LNCAP (cell line): ENCODE data around the gene S100A3.

Experiments
- TF ChIP-seq, protein P1 (sequence below): fragments of 450-650 bp; IDR thresholded peaks from 2 replicates; pipeline ENCODE4 v1.5.1; 2017; ENCODE audit warnings: mild to moderate bottlenecking

S100A3 gene

DNA sequence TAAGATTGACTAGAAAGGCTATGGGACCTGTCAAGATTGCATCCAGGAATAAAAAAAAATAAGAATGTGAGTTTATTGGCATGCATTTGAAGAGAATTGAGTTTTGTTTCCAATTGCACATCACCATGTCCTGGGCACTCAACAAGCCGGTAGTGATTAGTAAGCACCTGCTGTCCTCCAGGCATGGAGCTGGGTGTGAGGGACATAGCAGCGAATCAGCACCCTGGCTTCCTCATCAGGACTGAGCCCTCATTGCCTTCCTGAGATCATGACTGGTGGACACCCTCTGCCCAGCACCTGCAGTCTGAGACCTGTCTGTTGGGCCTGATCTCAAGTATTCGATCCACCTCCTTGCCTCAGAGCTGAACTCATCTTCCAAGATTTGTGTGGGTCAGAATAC is 40.0 kb downstream of the S100A3 start:
- TF ChIP-seq, protein P1, sequence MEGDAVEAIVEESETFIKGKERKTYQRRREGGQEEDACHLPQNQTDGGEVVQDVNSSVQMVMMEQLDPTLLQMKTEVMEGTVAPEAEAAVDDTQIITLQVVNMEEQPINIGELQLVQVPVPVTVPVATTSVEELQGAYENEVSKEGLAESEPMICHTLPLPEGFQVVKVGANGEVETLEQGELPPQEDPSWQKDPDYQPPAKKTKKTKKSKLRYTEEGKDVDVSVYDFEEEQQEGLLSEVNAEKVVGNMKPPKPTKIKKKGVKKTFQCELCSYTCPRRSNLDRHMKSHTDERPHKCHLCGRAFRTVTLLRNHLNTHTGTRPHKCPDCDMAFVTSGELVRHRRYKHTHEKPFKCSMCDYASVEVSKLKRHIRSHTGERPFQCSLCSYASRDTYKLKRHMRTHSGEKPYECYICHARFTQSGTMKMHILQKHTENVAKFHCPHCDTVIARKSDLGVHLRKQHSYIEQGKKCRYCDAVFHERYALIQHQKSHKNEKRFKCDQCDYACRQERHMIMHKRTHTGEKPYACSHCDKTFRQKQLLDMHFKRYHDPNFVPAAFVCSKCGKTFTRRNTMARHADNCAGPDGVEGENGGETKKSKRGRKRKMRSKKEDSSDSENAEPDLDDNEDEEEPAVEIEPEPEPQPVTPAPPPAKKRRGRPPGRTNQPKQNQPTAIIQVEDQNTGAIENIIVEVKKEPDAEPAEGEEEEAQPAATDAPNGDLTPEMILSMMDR: no peak

DNA sequence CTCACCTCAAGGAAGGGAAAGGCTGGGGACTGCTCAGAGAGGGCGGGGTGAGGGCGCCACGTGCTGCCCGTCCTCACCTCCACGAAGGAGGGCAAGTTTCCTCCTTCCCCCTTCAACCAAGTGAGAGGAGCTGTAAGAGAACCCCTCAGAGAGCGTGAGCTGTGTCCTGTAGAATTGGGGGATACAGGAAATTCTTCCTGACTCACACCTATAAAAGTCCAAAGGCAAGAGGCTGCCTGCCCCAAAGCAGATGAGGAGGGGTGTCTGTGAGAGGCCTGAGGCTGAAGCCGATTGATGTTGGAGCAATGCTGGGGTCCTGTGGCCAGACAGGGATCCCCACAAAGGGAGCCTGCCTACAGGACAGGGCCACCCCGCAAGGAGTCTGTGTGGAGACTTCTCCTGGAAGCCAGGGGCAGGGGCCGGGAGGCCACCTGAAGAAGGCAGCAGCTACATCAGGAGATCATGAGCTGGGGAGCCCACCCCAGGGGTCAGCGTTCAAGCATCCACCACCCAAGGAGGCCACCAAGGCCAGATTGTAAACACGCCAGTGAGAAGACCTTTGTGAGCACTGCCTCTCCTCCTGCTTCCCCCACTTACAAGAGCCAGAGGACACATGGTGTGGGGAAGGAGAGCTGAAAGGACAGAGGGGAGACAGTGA is 41.0 kb downstream of the S100A3 start:
- TF ChIP-seq, protein P1: no peak

DNA sequence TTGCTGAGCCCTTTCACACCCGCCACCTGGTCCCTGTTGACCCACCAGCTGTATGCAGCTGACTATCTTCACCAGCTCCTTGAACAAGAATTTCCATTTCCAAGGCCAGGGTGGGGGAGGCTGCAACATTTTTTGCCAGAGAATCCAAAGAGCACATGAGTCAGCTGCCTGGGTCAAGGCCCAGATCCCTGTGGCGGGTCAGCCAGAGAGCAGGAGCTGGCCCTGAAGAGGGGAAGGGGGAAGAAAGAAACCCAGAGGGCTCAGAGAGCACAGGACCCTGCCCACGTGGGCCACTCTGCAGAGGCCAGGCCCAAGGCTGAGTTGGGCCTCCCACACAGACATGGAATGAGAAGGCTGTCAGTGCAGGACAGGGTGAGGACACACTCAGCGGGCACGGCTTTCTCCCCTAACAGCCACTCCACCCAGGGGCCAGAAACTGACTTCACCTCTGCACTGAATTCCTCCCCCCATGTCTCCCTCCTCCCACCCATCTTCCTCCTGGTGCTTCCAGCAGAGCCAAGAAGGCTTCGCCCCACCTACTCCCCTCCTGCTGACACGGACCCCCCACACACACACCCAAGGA is 42.1 kb downstream of the S100A3 start:
- TF ChIP-seq, protein P1: no peak

DNA sequence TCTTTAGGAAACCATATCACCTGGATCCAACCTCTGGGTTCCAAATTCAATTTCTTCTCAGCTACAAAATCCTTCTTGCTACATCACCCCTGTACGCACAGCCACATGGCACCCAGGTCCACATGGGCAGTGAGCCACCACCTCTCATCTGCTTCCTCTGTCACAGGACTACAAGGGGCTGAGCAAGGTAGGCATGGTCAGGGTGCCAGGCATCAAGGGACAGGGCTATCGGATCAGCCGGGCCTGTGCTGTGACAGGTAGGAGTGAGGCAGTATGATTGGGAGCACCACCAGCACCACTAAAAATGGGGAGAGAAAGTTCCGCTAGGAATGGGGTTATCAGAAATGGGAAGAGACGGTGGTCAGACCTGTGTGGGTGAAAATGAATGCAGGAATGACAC is 42.7 kb downstream of the S100A3 start:
- TF ChIP-seq, protein P1: no peak

DNA sequence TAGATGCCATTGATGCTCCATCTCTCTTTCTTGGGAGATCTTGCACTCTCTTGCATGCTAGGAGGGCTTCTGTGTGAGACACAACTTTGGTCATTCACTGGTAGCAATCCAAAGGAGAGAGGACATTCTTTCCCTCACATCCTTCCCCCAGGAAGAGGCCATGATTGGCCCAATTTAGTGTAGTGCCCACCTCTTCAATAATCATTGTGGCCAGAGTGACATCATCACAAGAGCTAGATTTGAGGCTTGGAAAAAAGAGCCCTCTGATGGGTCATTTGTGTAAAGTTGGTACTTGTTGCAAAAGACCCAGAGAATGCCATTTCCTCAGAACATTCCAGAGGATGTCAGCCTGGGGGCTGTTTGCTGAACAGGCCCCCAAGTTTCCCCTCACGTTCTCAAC is 43.5 kb downstream of the S100A3 start:
- TF ChIP-seq, protein P1: no peak

DNA sequence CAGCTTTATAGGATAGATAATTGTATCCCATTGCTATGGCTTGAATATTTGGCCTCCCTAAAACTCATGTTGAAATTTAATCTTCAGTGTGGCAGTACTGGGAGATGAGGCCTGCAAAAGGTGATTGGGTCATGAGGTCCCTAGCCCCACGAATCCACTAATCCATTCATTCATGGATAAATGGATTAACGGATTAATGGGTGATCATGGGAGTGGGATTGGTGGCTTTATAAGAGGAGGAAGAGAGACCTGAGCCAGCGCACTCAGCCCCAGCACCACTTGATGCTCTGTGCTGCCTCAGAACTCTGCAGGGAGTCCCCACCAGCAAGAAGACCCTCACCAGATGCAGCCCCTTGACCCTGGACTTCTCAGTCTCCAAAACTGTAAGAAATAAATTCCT is 45.3 kb downstream of the S100A3 start:
- TF ChIP-seq, protein P1: no peak

DNA sequence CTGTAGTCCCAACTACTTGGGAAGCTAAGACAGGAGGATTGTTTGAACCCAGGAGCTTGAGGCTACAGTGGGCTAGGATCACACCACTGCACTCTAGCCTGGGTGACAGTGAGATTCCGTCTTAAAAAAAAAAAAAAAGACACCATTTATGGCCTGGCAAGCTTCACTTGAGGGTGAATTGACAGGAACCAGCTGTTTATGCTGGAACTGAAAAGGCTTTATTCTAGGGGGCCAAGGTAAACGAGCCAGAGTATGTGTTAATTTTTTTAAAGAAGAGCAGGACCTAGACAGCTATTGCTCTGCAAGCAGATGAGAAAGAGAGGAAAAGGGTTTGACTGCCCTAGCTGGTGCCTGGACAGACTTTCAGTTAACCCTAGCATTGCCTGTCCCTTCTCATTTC is 50.3 kb downstream of the S100A3 start:
- TF ChIP-seq, protein P1: no peak
